Stimulated activated CD4-positive, alpha-beta T cell treated with anti-CD3 and anti-CD28 coated beads, Interleukin-15, amount 100 ng/mL, for 1 hour (primary cell): ENCODE measurements around the gene C22orf23.
A peak's percentile ranks its signal among the peaks of the same experiment; 100 is the strongest.

Source experiments
- DNase-seq, 2 donors: peaks; one replicate each; pipeline ENCODE4 v3.0.0-alpha.2; 2020; ENCODE audit warnings: low read depth in 1 of 2, low spot score in 1 of 2

The C22orf23 gene

DNA sequence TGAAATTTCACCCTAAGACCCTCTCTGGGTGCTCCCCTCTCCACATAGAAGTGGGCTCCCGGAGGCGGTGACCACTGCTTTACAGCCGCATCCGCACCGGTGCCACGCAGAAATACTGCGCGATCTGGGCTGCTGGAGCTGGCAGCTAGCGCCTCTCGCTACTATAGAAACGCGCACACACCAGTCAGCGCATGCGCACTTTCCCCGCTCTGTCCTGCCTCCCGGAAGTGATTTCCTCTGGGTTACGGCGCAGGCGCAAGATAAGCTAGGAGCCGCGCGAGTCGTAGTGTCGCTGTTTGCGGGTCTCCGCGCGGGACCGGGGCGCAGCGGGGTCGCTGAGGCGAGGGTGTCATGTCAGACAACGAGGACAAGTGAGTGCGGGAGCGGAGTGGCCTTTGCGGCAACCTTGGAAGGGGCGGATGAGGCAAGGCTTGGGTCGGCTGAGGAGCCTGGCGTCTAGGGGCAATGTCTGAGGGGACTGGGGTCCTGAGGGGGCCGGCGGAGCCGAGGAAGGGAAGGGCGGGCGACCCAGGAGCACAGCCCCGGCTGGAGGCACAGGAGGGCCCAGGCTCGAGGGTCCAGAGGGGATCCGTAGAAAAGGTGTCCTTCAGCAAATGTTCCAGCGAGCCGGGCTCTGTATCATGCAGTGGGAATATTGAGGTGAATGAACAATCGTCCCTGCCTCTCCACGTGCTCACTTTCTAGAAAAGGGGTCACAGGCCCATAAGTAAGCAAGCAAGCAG lies at the start of gene C22orf23, which contains the start of gene POLR2F:
C22orf23 (minus strand) TSS at position 165 of the 743 bp plus-strand sequence. CDS start 452 bp downstream, outside the sequence.
POLR2F (plus strand) TSS at position 263 of the 743 bp plus-strand sequence; CDS start at position 352, 89 bp downstream.
- DNase-seq = peak; percentile 90 to 92

GRCh38 chr22:37999640-38000272 lies 46.4 kb upstream of the C22orf23 start:
- no peak for DNase-seq

GRCh38 chr22:37999236-37999635 lies 45.8 kb upstream of the C22orf23 start:
- no peak for DNase-seq

DNA sequence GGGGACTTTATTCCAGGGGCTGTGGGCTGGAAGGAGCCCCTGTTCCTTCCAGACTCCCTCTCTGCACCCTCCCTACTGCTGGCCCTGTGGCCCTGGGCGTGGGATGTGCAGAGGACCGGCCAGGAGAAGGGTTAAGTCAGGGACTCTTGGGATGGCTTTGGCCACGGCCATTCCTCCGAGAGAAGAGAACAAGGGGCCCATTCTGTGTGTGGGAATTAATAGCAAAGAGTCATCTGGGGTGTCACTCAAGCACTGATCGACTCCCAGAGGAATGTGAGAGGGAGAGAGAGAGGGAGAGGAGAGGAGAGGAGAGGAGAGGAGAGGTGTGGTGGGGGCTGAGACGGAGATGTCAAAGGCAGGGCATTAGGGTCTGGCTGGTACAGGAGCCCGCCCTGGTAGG lies 45.1 kb upstream of the C22orf23 start:
- no peak for DNase-seq

GRCh38 chr22:37996515-37997246 lies 43.3 kb upstream of the C22orf23 start:
- DNase-seq = no peak

DNA sequence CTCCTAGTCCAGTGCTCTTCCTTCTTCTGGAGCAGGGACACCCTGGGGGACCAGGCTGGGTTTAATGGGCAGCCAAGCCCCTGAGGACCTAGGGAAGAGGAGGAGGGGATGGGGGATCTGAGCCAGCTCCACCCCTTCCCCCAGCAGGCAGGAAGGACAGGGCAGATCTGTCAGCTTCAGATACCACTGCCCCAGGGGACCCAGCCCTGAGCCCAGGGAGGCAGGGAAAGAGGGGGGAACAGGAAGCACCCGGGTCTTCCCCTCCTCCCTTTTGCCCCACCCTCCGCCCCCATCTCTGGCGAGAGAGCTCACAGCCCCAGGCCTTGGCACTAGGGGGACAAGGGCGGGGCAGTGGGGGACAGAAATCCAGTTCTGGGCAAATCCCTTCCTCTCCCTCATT lies 42.7 kb upstream of the C22orf23 start:
- no peak for DNase-seq

- DNase-seq = no peak
Measured at GRCh38 chr22:37995460-37995859, 42.1 kb upstream of the C22orf23 start.

DNA sequence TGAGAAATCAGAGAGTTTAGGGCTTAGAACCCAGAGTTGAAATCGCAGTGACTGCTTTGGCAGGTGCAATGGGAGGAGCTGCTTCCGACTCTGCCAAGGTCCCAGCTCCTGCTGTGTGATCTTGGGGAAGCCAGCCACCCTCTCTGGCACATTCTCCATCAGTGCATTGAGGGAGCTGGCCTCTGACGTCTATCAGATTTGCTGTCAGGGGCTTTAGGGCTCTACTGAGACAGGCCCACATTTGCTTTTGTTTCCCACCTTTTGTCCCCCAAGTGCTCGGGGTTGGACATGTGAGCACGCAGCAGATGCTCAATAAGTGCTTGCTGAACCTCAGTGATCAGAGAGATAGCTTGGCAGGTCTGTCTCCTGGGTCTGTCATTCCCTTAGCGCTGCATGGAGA lies 41.6 kb upstream of the C22orf23 start:
- DNase-seq = no peak

DNA sequence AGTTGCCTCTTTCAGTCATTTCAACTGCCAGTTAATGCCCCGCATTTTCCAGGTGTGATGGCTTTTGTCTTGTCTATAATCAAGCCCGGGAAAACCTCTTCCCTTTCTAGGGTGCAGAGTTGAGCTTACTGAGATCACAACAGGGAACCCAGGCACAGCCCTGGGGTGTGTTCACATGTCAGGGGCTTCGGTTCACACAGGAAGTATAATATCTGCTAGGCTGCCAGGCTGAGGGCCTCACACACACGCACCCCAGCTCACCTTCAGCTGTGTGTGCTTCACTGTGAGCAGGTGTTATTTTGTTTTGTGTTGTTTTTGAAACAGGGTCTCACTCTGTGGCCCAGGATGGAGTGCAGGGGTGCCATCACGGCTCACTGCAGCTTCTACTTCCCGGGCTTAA lies 40.6 kb upstream of the C22orf23 start:
- DNase-seq = no peak

DNA sequence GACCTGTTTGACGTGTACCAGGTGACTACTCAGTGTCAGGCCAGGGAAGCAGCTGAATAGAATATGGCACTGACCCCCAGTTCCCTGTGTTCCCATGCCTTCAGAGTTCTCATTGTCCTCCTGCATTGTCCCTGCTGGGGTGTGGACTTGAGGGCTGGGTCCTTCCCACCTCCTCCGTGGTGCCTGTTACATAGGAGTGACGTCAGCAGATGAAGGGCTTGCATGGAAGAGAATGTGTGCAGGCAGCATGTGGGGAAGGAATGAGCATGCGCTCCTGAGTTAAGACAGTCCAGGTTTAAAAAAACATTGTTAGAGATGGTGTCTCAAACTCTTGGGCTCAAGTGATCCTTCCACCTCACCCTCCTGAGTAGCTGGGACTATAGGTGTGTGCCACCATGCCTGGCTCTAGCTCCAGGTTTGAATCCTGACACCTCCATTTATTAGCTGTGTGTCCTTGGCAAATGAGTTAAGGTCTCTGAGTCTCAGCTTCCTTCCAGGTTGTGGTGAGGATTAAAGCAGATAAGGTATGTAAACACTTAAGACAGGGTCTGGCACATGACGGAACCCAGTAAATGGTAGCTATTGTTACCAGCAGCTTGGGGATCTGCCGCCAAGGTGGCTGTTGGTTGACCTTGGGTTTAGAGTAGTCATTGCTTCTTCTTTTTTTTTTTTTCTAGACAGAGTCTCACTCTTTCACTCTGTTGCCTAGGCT lies 38.5 kb upstream of the C22orf23 start:
- DNase-seq = no peak

DNA sequence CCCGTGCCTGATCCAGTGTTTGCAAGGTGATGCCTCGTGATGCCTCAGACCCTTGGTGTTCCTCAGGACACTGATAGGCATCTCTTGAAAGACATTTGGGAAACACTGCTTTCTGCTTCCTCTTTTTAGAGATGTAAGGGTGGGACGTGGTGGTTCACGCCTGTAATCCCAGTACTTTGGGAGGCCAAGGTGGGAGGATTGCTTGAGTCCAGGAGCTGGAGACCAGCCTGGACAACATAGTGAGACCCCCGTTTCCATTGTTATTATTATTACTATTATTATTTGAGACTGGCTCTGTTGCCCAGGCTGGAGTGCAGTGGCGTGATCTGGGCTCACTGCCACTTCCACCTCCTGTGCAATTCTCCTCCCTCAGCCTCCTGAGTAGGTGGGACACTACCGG lies 37.5 kb upstream of the C22orf23 start:
- no peak for DNase-seq

GRCh38 chr22:37990301-37990700 lies 36.9 kb upstream of the C22orf23 start:
- DNase-seq = no peak

GRCh38 chr22:37989146-37990045 lies 36.0 kb upstream of the C22orf23 start:
- DNase-seq = no peak

GRCh38 chr22:37986371-37986770 lies 33.0 kb upstream of the C22orf23 start:
- no peak for DNase-seq

- DNase-seq = no peak
Measured at GRCh38 chr22:37985751-37986281, 32.4 kb upstream of the C22orf23 start.

DNA sequence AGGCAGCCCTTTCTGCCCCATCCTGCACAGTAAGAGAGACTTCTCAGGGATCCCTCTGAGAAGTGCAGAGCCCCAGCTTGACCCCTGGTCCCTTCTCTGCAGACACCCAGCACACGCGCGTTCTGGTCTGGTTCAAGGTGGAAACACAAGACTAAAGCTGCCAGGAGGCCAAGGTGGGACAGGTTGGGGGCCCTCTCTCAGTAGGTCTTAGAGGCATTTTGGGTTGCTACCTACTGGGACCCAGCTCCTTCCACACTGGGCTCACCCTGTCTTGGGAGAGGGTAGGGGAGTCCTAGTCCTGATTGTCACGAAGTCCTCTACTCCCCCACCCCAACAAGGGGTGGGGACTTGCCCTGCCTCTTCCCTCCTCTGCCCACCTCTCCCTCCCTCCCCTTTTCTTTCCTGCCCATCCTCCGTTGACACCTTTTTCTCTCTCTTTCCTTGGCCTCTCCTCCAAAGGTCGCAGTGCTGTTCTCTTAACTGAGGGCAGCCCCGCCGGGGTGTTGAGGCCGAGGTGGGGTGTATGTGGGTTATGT lies 31.7 kb upstream of the C22orf23 start:
- DNase-seq = no peak

- no peak for DNase-seq
Measured at GRCh38 chr22:37983860-37984791, 30.7 kb upstream of the C22orf23 start, which contains the start of gene SOX10. Gene SOX10, minus strand, starts transcription at chr22:37984555. Its CDS starts 771 bp downstream, at chr22:37983784.
